ENCODE data around the gene IMP4.

- TF ChIP-seq EZH2phosphoT487 (IDR thresholded peaks at IDR 0.05; ENCODE audit: low read depth, severe bottlenecking, unreplicated experiment) = no peak
- TF ChIP-seq EZH2 (IDR thresholded peaks at IDR 0.05; ENCODE audit: borderline replicate concordance) = no peak
Observed at GRCh38 chr2:130335226-130335625, 7.5 kb upstream of the IMP4 start.

Data from hepatocyte (in vitro differentiated cells).